ENCODE data around the gene ABCE1. TPM values are rescaled to one million over a fixed set of nuclear protein-coding genes. Genes with fewer than 3 reads are reported as not detected.
A peak's percentile ranks its signal among the peaks of the same experiment; 100 is the strongest.

ABCE1 gene
- total RNA-seq = 62.2 TPM

- peak; percentile 94 to 99 (median 98) for DNase-seq (ENCODE audit: low read depth in 2 of 3, low spot score in 2 of 3)
Measured at GRCh38 chr4:145097821-145098674, at the start of gene ABCE1, which contains the start of gene ANAPC10. Gene ABCE1, plus strand, starts transcription at chr4:145098311. Its CDS starts 6,102 bp downstream, at chr4:145104413. Gene ANAPC10, minus strand, starts transcription at chr4:145098196. Its CDS starts 2,097 bp downstream, at chr4:145096099.

- DNase-seq (ENCODE audit: low read depth in 2 of 3, low spot score in 2 of 3) = no peak
Measured at GRCh38 chr4:145048817-145049216, 49.3 kb upstream of the ABCE1 start.

- DNase-seq (ENCODE audit: low read depth in 2 of 3, low spot score in 2 of 3) = no peak
Measured at GRCh38 chr4:145049241-145049640, 48.9 kb upstream of the ABCE1 start.

GRCh38 chr4:145055533-145056257 lies 42.4 kb upstream of the ABCE1 start:
- no peak for DNase-seq (ENCODE audit: low read depth in 2 of 3, low spot score in 2 of 3)

- DNase-seq (ENCODE audit: low read depth in 2 of 3, low spot score in 2 of 3) = no peak
Measured at GRCh38 chr4:145056325-145057130, 41.6 kb upstream of the ABCE1 start.

- DNase-seq (ENCODE audit: low read depth in 2 of 3, low spot score in 2 of 3) = no peak
Measured at GRCh38 chr4:145058256-145058655, 39.9 kb upstream of the ABCE1 start.

- peak in 2 of 3 donors; percentile 36 to 74 for DNase-seq (ENCODE audit: low read depth in 2 of 3, low spot score in 2 of 3)
Measured at GRCh38 chr4:145061318-145061920, 36.7 kb upstream of the ABCE1 start.

- no peak for DNase-seq (ENCODE audit: low read depth in 2 of 3, low spot score in 2 of 3)
Measured at GRCh38 chr4:145066063-145066501, 32.0 kb upstream of the ABCE1 start.

- DNase-seq (ENCODE audit: low read depth in 2 of 3, low spot score in 2 of 3) = no peak
Measured at GRCh38 chr4:145069361-145069760, 28.8 kb upstream of the ABCE1 start.

GRCh38 chr4:145071560-145071959 lies 26.6 kb upstream of the ABCE1 start:
- no peak for DNase-seq (ENCODE audit: low read depth in 2 of 3, low spot score in 2 of 3)

- DNase-seq (ENCODE audit: low read depth in 2 of 3, low spot score in 2 of 3) = no peak
Measured at GRCh38 chr4:145075742-145076468, 22.2 kb upstream of the ABCE1 start.

GRCh38 chr4:145076469-145076855 lies 21.6 kb upstream of the ABCE1 start:
- no peak for DNase-seq (ENCODE audit: low read depth in 2 of 3, low spot score in 2 of 3)

GRCh38 chr4:145081756-145082155 lies 16.4 kb upstream of the ABCE1 start:
- DNase-seq (ENCODE audit: low read depth in 2 of 3, low spot score in 2 of 3) = no peak

- no peak for DNase-seq (ENCODE audit: low read depth in 2 of 3, low spot score in 2 of 3)
Measured at GRCh38 chr4:145083891-145084605, 14.1 kb upstream of the ABCE1 start.

- DNase-seq (ENCODE audit: low read depth in 2 of 3, low spot score in 2 of 3) = no peak
Measured at GRCh38 chr4:145090380-145090779, 7.7 kb upstream of the ABCE1 start.

GRCh38 chr4:145093638-145094037 lies 4.5 kb upstream of the ABCE1 start:
- peak in 1 of 3 donors; percentile 1 for DNase-seq (ENCODE audit: low read depth in 2 of 3, low spot score in 2 of 3)

- peak in 2 of 3 donors; percentile 4 to 19 for DNase-seq (ENCODE audit: low read depth in 2 of 3, low spot score in 2 of 3)
Measured at GRCh38 chr4:145097331-145097820, 735 bp upstream of the ABCE1 start.

GRCh38 chr4:145098675-145099037 lies 545 bp downstream of the ABCE1 start:
- peak in 2 of 3 donors; percentile 58 to 69 for DNase-seq (ENCODE audit: low read depth in 2 of 3, low spot score in 2 of 3)

GRCh38 chr4:145099653-145100052 lies 1.5 kb downstream of the ABCE1 start:
- peak in 1 of 3 donors; percentile 3 for DNase-seq (ENCODE audit: low read depth in 2 of 3, low spot score in 2 of 3)

Data from hematopoietic multipotent progenitor cell (in vitro differentiated cells).